ENCODE results near the gene CIPC. TPM values are rescaled to one million over a fixed set of nuclear protein-coding genes. Genes with fewer than 3 reads are reported as not detected.
A peak's percentile ranks its signal among the peaks of the same experiment; 100 is the strongest.

Gene CIPC
- total RNA-seq, 2 experiments from 2014 or later = 8.6 to 10.0 TPM

GRCh38 chr14:77088219-77088618 is 9.8 kb upstream of the CIPC start:
- H3K4me3 Mint-ChIP-seq = no peak overlapping the region
- no peak for ATAC-seq
- CTCF ChIA-PET = interaction anchor here (1.7 to 23.5 kb wide), 3 partner anchors 9 to 219 kb away, joined by 4 to 599 read pairs (median 106); no protein-coding TSS in a partner anchor

GRCh38 chr14:77088645-77089044 is 9.4 kb upstream of the CIPC start:
- no peak for DNase-seq
- intact Hi-C loops (cut with DNase I, micrococcal nuclease) = no loop called here
- Mint-ChIP-seq H3K4me3 (no peak overlapping the region), H3K4me1 (peaks cover 16% of the 10 kb centered on the region), H3K36me3 (ENCODE audit: low read depth) (no peaks in the 10 kb centered on the region), H3K9me3 (ENCODE audit: low read depth) (peaks cover 8% of the 10 kb centered on the region), H3K27ac (no peak overlapping the region), H3K27me3 (no peaks in the 10 kb centered on the region)
- POLR2A ChIA-PET = no interaction called here
- ATAC-seq = no peak
- CTCF ChIA-PET = interaction anchor here (1.1 to 23.5 kb wide), 5 partner anchors 9 to 219 kb away, joined by 4 to 599 read pairs (median 5); no protein-coding TSS in a partner anchor

More at GRCh38 chr14:77088219-77088618, 9.8 kb upstream of the CIPC start:
- Mint-ChIP-seq H3K4me1 (peaks cover 16% of the 10 kb centered on the region), H3K36me3 (ENCODE audit: low read depth) (no peaks in the 10 kb centered on the region), H3K27ac (no peak overlapping the region), H3K9me3 (ENCODE audit: low read depth) (peaks cover 8% of the 10 kb centered on the region), H3K27me3 (no peaks in the 10 kb centered on the region)
- intact Hi-C loops (cut with DNase I, micrococcal nuclease) = no loop called here
- no peak for DNase-seq
- POLR2A ChIA-PET = no interaction called here

GRCh38 chr14:77091518-77091917 is 6.5 kb upstream of the CIPC start:
- DNase-seq = no peak
- Mint-ChIP-seq H3K36me3 (ENCODE audit: low read depth) (no peaks in the 10 kb centered on the region), H3K4me1 (peaks cover 21% of the 10 kb centered on the region), H3K27ac (no peak overlapping the region), H3K4me3 (no peak overlapping the region), H3K27me3 (no peaks in the 10 kb centered on the region), H3K9me3 (ENCODE audit: low read depth) (peaks cover 8% of the 10 kb centered on the region)
- intact Hi-C loops (cut with DNase I, micrococcal nuclease) = loop anchor here in 1 of 2 experiments (10.0 kb wide), 1 partner anchor 1107 kb away; the partner anchor contains the start of genes IFT43 and TGFB3
- ChIA-PET CTCF (interaction anchor here (0.7 to 2.9 kb wide), 9 partner anchors 9 to 216 kb away, joined by 3 to 8 read pairs (median 4); no protein-coding TSS in a partner anchor), POLR2A (no interaction called here)
- no peak for ATAC-seq

GRCh38 chr14:77092676-77093075 is 5.4 kb upstream of the CIPC start:
- POLR2A ChIA-PET = no interaction called here
- Mint-ChIP-seq H3K4me3 (no peak overlapping the region), H3K36me3 (ENCODE audit: low read depth) (peaks cover 2% of the 10 kb centered on the region), H3K27me3 (no peaks in the 10 kb centered on the region), H3K9me3 (ENCODE audit: low read depth) (peaks cover 8% of the 10 kb centered on the region), H3K4me1 (peaks cover 25% of the 10 kb centered on the region), H3K27ac (no peak overlapping the region)
- CTCF ChIA-PET = interaction anchor here (0.6 to 5.5 kb wide), 9 partner anchors 12 to 229 kb away, joined by 3 to 97 read pairs (median 4); no protein-coding TSS in a partner anchor
- DNase-seq = no peak
- ATAC-seq = no peak
- intact Hi-C loops (cut with DNase I, micrococcal nuclease) = loop anchor here in 1 of 2 experiments (10.0 kb wide), 1 partner anchor 1108 kb away; the partner anchor contains the start of genes IFT43 and TGFB3

DNA sequence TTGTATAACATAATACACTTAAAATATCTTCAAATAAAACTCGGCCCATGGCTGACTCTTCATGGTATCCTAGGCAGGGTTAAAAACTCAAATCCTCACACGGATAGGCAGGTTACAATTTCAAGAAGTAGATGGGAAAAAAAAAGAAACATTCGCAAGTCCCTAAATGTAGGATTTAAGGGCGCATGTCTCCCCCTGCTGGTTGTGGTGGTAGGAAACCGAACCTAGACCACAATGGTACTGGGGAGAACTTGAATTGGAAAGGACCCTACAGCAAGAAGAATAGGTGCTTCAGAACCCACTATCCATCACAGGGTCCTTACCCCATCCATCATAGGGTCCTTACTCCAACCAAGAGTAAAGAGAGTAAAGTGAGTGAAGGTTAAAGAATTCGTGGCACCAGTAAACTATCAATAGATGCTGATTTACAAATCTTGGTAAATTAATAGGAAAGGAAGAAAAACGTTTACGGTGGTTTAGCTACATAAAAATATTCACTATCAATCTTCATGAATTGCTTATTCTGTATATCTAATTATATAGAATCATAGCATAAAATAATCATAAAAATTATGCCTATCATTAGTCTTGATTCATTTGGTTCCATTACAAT is 3.3 kb upstream of the CIPC start:
- CTCF ChIA-PET = interaction anchor here (0.7 to 5.5 kb wide), 25 partner anchors 9 to 384 kb away, joined by 3 to 97 read pairs (median 5); no protein-coding TSS in a partner anchor
- no peaks in the 10 kb centered on the region for H3K27me3 Mint-ChIP-seq
- H3K4me3 Mint-ChIP-seq = no peak overlapping the region
- peaks cover 8% of the 10 kb centered on the region for H3K9me3 Mint-ChIP-seq (ENCODE audit: low read depth)
- H3K36me3 Mint-ChIP-seq (ENCODE audit: low read depth) = peaks cover 5% of the 10 kb centered on the region
- POLR2A ChIA-PET = interaction anchor here (0.6 to 0.7 kb wide), 2 partner anchors 190 to 212 kb away, joined by 3 to 5 read pairs; no protein-coding TSS in a partner anchor
- no peak for ATAC-seq
- intact Hi-C loops (cut with DNase I, micrococcal nuclease) = loop anchor here (1.0 to 10.0 kb wide), 10 partner anchors 24 to 1110 kb away; partner anchors contain the start of genes AHSA1 (in 1 of the 2), ALKBH1 (in 1 of the 2), GPATCH2L (in 1 of the 2) and IFT43 (in 1 of the 2)
- no peak overlapping the region for H3K27ac Mint-ChIP-seq
- peaks cover 28% of the 10 kb centered on the region for H3K4me1 Mint-ChIP-seq
- DNase-seq = peak; percentile 87

DNA sequence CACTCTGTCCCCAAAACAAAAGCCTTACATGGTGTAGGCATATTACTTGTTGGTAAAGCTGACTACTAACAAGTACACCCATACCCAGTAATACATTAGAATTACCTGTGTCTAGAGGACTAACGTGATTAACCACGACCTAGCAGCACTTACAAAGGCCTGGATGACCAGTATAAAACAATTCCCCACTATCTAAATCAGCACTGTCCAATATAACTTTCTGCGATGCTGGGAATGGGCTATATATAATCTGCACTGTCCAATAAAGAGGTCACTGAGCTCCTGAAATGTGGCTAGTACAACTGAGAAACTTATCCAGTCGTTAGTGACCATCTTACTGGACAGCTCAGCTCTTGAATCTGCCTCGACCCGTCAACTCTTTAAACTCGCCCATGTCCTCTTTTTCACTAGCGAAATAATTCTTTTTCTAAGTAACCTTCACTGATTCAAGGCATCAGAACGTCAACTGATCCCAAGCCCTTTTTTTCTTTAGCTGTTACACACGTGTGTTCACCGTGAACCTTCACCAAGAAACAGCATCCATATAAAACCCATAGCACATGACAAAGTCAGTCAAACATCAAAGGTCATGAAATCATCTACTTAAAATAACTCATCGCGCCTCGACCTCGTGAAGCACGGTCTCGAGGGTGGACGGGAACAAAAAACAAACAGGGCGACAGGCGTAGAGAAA is 905 bp upstream of the CIPC start:
- Mint-ChIP-seq H3K36me3 (ENCODE audit: low read depth) (peaks cover 5% of the 10 kb centered on the region), H3K4me1 (peaks cover 40% of the 10 kb centered on the region), H3K9me3 (ENCODE audit: low read depth) (no peaks in the 10 kb centered on the region), H3K27ac (peak overlapping the region; percentile 99), H3K27me3 (no peaks in the 10 kb centered on the region), H3K4me3 (peak overlapping the region; percentile 87)
- DNase-seq = no peak
- CTCF ChIA-PET = interaction anchor here (0.8 to 5.5 kb wide), 13 partner anchors 11 to 222 kb away, joined by 3 to 97 read pairs (median 3); no protein-coding TSS in a partner anchor
- intact Hi-C loops (cut with DNase I, micrococcal nuclease) = loop anchor here (1.0 to 10.0 kb wide), 8 partner anchors 26 to 1112 kb away; partner anchors contain the start of genes AHSA1 (in 1 of the 2), ALKBH1 (in 1 of the 2), ANGEL1 (in 1 of the 2) and GPATCH2L (in 1 of the 2)
- peak; percentile 5 for ATAC-seq
- POLR2A ChIA-PET = no interaction called here

DNA sequence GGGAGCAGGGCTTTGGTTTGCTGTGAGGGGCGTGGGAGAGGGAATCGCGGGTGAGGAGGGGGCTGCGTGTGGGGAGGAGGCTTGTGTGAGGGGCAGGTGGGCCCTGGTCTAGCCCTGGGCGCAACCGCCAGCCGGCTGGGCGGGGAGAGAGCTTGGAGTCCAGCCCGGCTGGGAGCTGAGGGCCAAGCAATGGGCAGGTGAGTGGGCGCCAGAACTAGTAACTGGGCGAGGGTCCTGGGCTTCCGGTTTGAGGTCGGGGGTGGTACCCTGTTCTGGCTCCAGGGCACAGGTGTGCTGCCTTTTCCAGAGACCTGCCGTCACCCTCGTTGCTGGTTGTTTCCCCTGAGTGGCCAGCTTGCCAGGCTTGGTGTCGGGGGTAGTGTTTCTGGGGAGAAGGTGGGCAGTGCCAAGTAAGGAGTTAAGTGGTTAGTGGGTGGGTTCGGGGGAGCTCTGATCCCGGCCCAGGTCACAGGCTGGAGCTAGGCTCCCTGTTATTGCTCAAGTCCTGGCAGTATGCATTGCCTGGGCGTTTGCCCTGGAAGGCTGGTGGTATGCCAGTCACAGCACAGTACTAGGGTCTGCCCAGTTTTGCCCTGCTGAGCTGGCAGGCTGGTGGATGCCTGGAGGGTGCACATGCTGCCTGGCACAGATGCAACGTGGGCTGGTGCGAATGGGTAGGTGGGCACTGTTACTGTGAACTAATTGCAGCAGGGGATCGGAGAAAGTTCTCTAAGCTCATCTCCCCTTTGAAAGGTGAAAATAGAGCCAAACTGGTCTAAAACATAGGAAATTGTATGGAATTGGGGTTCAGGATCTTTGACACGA is 683 bp downstream of the CIPC start:
- Mint-ChIP-seq H3K27me3 (no peaks in the 10 kb centered on the region), H3K4me1 (peaks cover 40% of the 10 kb centered on the region), H3K4me3 (peak overlapping the region; percentile 87), H3K9me3 (ENCODE audit: low read depth) (no peaks in the 10 kb centered on the region), H3K36me3 (ENCODE audit: low read depth) (peaks cover 5% of the 10 kb centered on the region), H3K27ac (peak overlapping the region; percentile 93)
- DNase-seq (peak; percentile 36), ATAC-seq (no peak)
- CTCF ChIA-PET = interaction anchor here (0.5 to 3.9 kb wide), 16 partner anchors 10 to 388 kb away, joined by 3 to 31 read pairs (median 6); no protein-coding TSS in a partner anchor
- POLR2A ChIA-PET = interaction anchor here (0.6 to 2.2 kb wide), 3 partner anchors 25 to 137 kb away, joined by 4 to 6 read pairs (median 5); no protein-coding TSS in a partner anchor
- intact Hi-C loops (cut with DNase I, micrococcal nuclease) = loop anchor here (1.0 to 10.0 kb wide), 18 partner anchors 22 to 1114 kb away; partner anchors contain the start of genes AHSA1 (in 2 of the 2), GSTZ1 (in 2 of the 2), IRF2BPL (in 2 of the 2) and ADCK1 (in 1 of the 2)

- intact Hi-C loops (cut with DNase I, micrococcal nuclease) = loop anchor here (2.0 to 10.0 kb wide), 7 partner anchors 25 to 1115 kb away; partner anchors contain the start of genes AHSA1 (in 1 of the 2), ALKBH1 (in 1 of the 2), GPATCH2L (in 1 of the 2) and IFT43 (in 1 of the 2)
Observed at GRCh38 chr14:77099425-77100167, 1.5 kb downstream of the CIPC start.

DNA sequence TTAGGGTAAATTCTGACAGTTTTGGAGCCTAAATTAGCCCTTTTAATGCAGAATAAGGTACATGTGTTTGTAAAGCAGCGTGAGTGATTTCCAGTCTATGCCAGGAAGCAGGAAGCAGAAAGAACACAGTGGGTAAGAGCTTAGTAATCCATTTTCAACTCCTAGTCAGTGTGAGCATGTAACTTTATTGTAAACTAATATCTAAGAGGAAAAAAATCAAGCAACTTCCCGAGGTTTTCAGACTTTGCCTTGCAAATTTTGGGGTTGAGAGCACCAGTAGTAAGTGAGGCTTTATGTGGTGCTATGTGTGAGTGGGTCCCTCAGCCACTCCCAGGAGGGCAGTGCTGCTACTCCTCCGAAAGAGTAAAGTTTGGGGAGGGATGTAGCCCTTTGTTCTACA is 2.9 kb downstream of the CIPC start:
- no peak for ATAC-seq

More at GRCh38 chr14:77099425-77100167, 1.5 kb downstream of the CIPC start:
- POLR2A ChIA-PET = interaction anchor here (0.9 to 2.2 kb wide), 2 partner anchors 24 to 221 kb away, joined by 4 to 6 read pairs; partner anchors contain the start of genes GSTZ1 and POMT2
- no peaks in the 10 kb centered on the region for H3K9me3 Mint-ChIP-seq (ENCODE audit: low read depth)
- CTCF ChIA-PET = interaction anchor here (0.7 to 3.8 kb wide), 12 partner anchors 8 to 224 kb away, joined by 3 to 31 read pairs (median 7); no protein-coding TSS in a partner anchor
- H3K27me3 Mint-ChIP-seq = no peaks in the 10 kb centered on the region
- ATAC-seq (no peak), DNase-seq (no peak)
- H3K27ac Mint-ChIP-seq = no peak overlapping the region
- H3K36me3 Mint-ChIP-seq (ENCODE audit: low read depth) = peaks cover 7% of the 10 kb centered on the region
- H3K4me1 Mint-ChIP-seq = peaks cover 39% of the 10 kb centered on the region
- H3K4me3 Mint-ChIP-seq = peak overlapping the region; percentile 87

More for the DNA sequence above, 2.9 kb downstream of the CIPC start:
- H3K27me3 Mint-ChIP-seq = no peaks in the 10 kb centered on the region
- H3K9me3 Mint-ChIP-seq (ENCODE audit: low read depth) = no peaks in the 10 kb centered on the region
- no peak overlapping the region for H3K4me3 Mint-ChIP-seq
- no peak for DNase-seq
- CTCF ChIA-PET = interaction anchor here (0.7 to 3.8 kb wide), 8 partner anchors 8 to 225 kb away, joined by 3 to 31 read pairs (median 4); no protein-coding TSS in a partner anchor
- peaks cover 7% of the 10 kb centered on the region for H3K36me3 Mint-ChIP-seq (ENCODE audit: low read depth)
- POLR2A ChIA-PET = interaction anchor here (0.7 to 2.2 kb wide), 2 partner anchors 12 to 22 kb away, joined by 3 to 6 read pairs; no protein-coding TSS in a partner anchor
- intact Hi-C loops (cut with DNase I, micrococcal nuclease) = no loop called here
- no peak overlapping the region for H3K27ac Mint-ChIP-seq
- peaks cover 35% of the 10 kb centered on the region for H3K4me1 Mint-ChIP-seq

Data from activated CD4-positive, alpha-beta T cell treated with anti-CD3 and anti-CD28 coated beads for 36 hours (primary cell).